ENCODE data around the gene ERBB4.

The ERBB4 gene

GRCh38 chr2:212392043-212392442 lies 146.6 kb downstream of the ERBB4 start:
- Histone ChIP-seq H3K14ac (ENCODE audit: low read length) (no peak overlapping the region), H3K4me3 (ENCODE audit: low read length in 2 of 2) (no peak overlapping the region), H3K36me3 (replicated peaks in 1 of 2; ENCODE audit: control insufficient read depth in 2 of 2, insufficient read depth in 2 of 2, low read length in 2 of 2) (no peaks in the 10 kb centered on the region), H2AK5ac (ENCODE audit: low read depth, low read length) (no peak overlapping the region), H3K4ac (ENCODE audit: low read length) (no peak overlapping the region), H2BK15ac (ENCODE audit: low read length) (no peak overlapping the region), H2BK5ac (ENCODE audit: low read length) (no peak overlapping the region), H2AFZ (ENCODE audit: low read length) (no peak overlapping the region), H4K8ac (ENCODE audit: low read depth, low read length) (no peak overlapping the region), H3K18ac (ENCODE audit: low read length) (no peak overlapping the region), H2BK12ac (ENCODE audit: low read length) (no peak overlapping the region), H3K23ac (ENCODE audit: low read depth, low read length, poor library complexity) (no peak overlapping the region), H3K9me3 (replicated peaks in 1 of 2; ENCODE audit: control insufficient read depth in 2 of 2, insufficient read depth in 1 of 2, low read depth in 1 of 2, low read length in 2 of 2) (no peaks in the 10 kb centered on the region), H3K27me3 (ENCODE audit: control insufficient read depth in 3 of 3, insufficient read depth in 3 of 3, low read depth in 1 of 3, low read length in 3 of 3) (no peaks in the 10 kb centered on the region), H3K4me1 (ENCODE audit: control insufficient read depth in 2 of 2, insufficient read depth in 1 of 2, low read depth in 1 of 2, low read length in 2 of 2) (no peaks in the 10 kb centered on the region), H3K4me2 (ENCODE audit: insufficient read depth, low read length, poor library complexity, severe bottlenecking) (no peak overlapping the region), H4K91ac (ENCODE audit: low read depth, low read length, poor library complexity) (no peak overlapping the region), H3K9ac (ENCODE audit: low read depth, low read length, poor library complexity) (no peak overlapping the region), H3K79me1 (ENCODE audit: low read depth, low read length) (no peaks in the 10 kb centered on the region), H3K27ac (replicated peaks; ENCODE audit: low read length) (no peak overlapping the region), H2BK120ac (ENCODE audit: low read depth, low read length) (no peak overlapping the region)
- no CpG with 5 or more reads among the region's 2 CpGs for WGBS, 2 donors (ENCODE audit: extremely low coverage in 2 of 2, insufficient read length in 2 of 2, insufficient replicate concordance in 1 of 2)
- no peak for DNase-seq (ENCODE audit: low spot score)

GRCh38 chr2:212387146-212387545 lies 151.5 kb downstream of the ERBB4 start:
- H3K36me3 ChIP-seq (replicated peaks in 1 of 2; ENCODE audit: control insufficient read depth in 2 of 2, insufficient read depth in 2 of 2, low read length in 2 of 2), result no peaks in the 10 kb centered on the region
- peaks cover 0 to 14% of the 10 kb centered on the region in 2 donors for H3K4me1 ChIP-seq (ENCODE audit: control insufficient read depth in 2 of 2, insufficient read depth in 1 of 2, low read depth in 1 of 2, low read length in 2 of 2)
- H2AFZ ChIP-seq (ENCODE audit: low read length), result no peak overlapping the region
- H4K91ac ChIP-seq (ENCODE audit: low read depth, low read length, poor library complexity), result no peak overlapping the region
- no peak overlapping the region for H3K27ac ChIP-seq (replicated peaks; ENCODE audit: low read length)
- no peak overlapping the region for H3K14ac ChIP-seq (ENCODE audit: low read length)
- no peaks in the 10 kb centered on the region for H3K9me3 ChIP-seq (replicated peaks in 1 of 2; ENCODE audit: control insufficient read depth in 2 of 2, insufficient read depth in 1 of 2, low read depth in 1 of 2, low read length in 2 of 2)
- no peak overlapping the region for H2BK15ac ChIP-seq (ENCODE audit: low read length)
- no peak overlapping the region for H2BK12ac ChIP-seq (ENCODE audit: low read length)
- H2BK5ac ChIP-seq (ENCODE audit: low read length), result no peak overlapping the region
- no peak overlapping the region for H2BK120ac ChIP-seq (ENCODE audit: low read depth, low read length)
- no peaks in the 10 kb centered on the region for H3K79me1 ChIP-seq (ENCODE audit: low read depth, low read length)
- no peak overlapping the region for H3K18ac ChIP-seq (ENCODE audit: low read length)
- no peak overlapping the region for H3K23ac ChIP-seq (ENCODE audit: low read depth, low read length, poor library complexity)
- H3K4me2 ChIP-seq (ENCODE audit: insufficient read depth, low read length, poor library complexity, severe bottlenecking), result no peak overlapping the region
- H4K8ac ChIP-seq (ENCODE audit: low read depth, low read length), result no peak overlapping the region
- no peak overlapping the region for H2AK5ac ChIP-seq (ENCODE audit: low read depth, low read length)
- no peak overlapping the region for H3K9ac ChIP-seq (ENCODE audit: low read depth, low read length, poor library complexity)
- H3K4ac ChIP-seq (ENCODE audit: low read length), result no peak overlapping the region
- whole genome bisulfite sequencing, 2 donors (ENCODE audit: extremely low coverage in 2 of 2, insufficient read length in 2 of 2, insufficient replicate concordance in 1 of 2), result no CpG with 5 or more reads among the region's 4 CpGs
- no peak overlapping the region for H3K4me3 ChIP-seq (ENCODE audit: low read length in 2 of 2)
- no peaks in the 10 kb centered on the region for H3K27me3 ChIP-seq (ENCODE audit: control insufficient read depth in 3 of 3, insufficient read depth in 3 of 3, low read depth in 1 of 3, low read length in 3 of 3)
- no peak for DNase-seq (ENCODE audit: low spot score)

- H4K8ac ChIP-seq (ENCODE audit: low read depth, low read length), result no peak overlapping the region
- H3K27me3 ChIP-seq (ENCODE audit: control insufficient read depth in 3 of 3, insufficient read depth in 3 of 3, low read depth in 1 of 3, low read length in 3 of 3), result no peaks in the 10 kb centered on the region
- H3K4me1 ChIP-seq (ENCODE audit: control insufficient read depth in 2 of 2, insufficient read depth in 1 of 2, low read depth in 1 of 2, low read length in 2 of 2), result peaks cover 0 to 14% of the 10 kb centered on the region in 2 donors
- H4K91ac ChIP-seq (ENCODE audit: low read depth, low read length, poor library complexity), result no peak overlapping the region
- no peak overlapping the region for H2BK5ac ChIP-seq (ENCODE audit: low read length)
- no peaks in the 10 kb centered on the region for H3K36me3 ChIP-seq (replicated peaks in 1 of 2; ENCODE audit: control insufficient read depth in 2 of 2, insufficient read depth in 2 of 2, low read length in 2 of 2)
- no peak overlapping the region for H3K4me3 ChIP-seq (ENCODE audit: low read length in 2 of 2)
- no peaks in the 10 kb centered on the region for H3K79me1 ChIP-seq (ENCODE audit: low read depth, low read length)
- no peak overlapping the region for H3K23ac ChIP-seq (ENCODE audit: low read depth, low read length, poor library complexity)
- H2AFZ ChIP-seq (ENCODE audit: low read length), result no peak overlapping the region
- no peaks in the 10 kb centered on the region for H3K9me3 ChIP-seq (replicated peaks in 1 of 2; ENCODE audit: control insufficient read depth in 2 of 2, insufficient read depth in 1 of 2, low read depth in 1 of 2, low read length in 2 of 2)
- no peak overlapping the region for H3K4ac ChIP-seq (ENCODE audit: low read length)
- no peak overlapping the region for H2BK12ac ChIP-seq (ENCODE audit: low read length)
- H2AK5ac ChIP-seq (ENCODE audit: low read depth, low read length), result no peak overlapping the region
- H3K27ac ChIP-seq (replicated peaks; ENCODE audit: low read length), result no peak overlapping the region
- DNase-seq (ENCODE audit: low spot score), result no peak
- no CpG with 5 or more reads among the region's 2 CpGs for WGBS, 2 donors (ENCODE audit: extremely low coverage in 2 of 2, insufficient read length in 2 of 2, insufficient replicate concordance in 1 of 2)
- no peak overlapping the region for H3K14ac ChIP-seq (ENCODE audit: low read length)
- no peak overlapping the region for H3K18ac ChIP-seq (ENCODE audit: low read length)
- no peak overlapping the region for H3K4me2 ChIP-seq (ENCODE audit: insufficient read depth, low read length, poor library complexity, severe bottlenecking)
- H2BK15ac ChIP-seq (ENCODE audit: low read length), result no peak overlapping the region
- no peak overlapping the region for H3K9ac ChIP-seq (ENCODE audit: low read depth, low read length, poor library complexity)
- no peak overlapping the region for H2BK120ac ChIP-seq (ENCODE audit: low read depth, low read length)
Observed at GRCh38 chr2:212385241-212385640, 153.4 kb downstream of the ERBB4 start.

GRCh38 chr2:212384027-212384426 lies 154.6 kb downstream of the ERBB4 start:
- Histone ChIP-seq H3K9ac (ENCODE audit: low read depth, low read length, poor library complexity) (no peak overlapping the region), H3K9me3 (replicated peaks in 1 of 2; ENCODE audit: control insufficient read depth in 2 of 2, insufficient read depth in 1 of 2, low read depth in 1 of 2, low read length in 2 of 2) (no peaks in the 10 kb centered on the region), H3K4ac (ENCODE audit: low read length) (no peak overlapping the region), H2BK5ac (ENCODE audit: low read length) (no peak overlapping the region), H3K79me1 (ENCODE audit: low read depth, low read length) (no peaks in the 10 kb centered on the region), H4K91ac (ENCODE audit: low read depth, low read length, poor library complexity) (no peak overlapping the region), H4K8ac (ENCODE audit: low read depth, low read length) (no peak overlapping the region), H2BK120ac (ENCODE audit: low read depth, low read length) (no peak overlapping the region), H2BK15ac (ENCODE audit: low read length) (no peak overlapping the region), H3K36me3 (replicated peaks in 1 of 2; ENCODE audit: control insufficient read depth in 2 of 2, insufficient read depth in 2 of 2, low read length in 2 of 2) (no peaks in the 10 kb centered on the region), H3K4me1 (ENCODE audit: control insufficient read depth in 2 of 2, insufficient read depth in 1 of 2, low read depth in 1 of 2, low read length in 2 of 2) (peaks cover 0 to 14% of the 10 kb centered on the region in 2 donors), H3K14ac (ENCODE audit: low read length) (no peak overlapping the region), H3K27ac (replicated peaks; ENCODE audit: low read length) (no peak overlapping the region), H3K18ac (ENCODE audit: low read length) (no peak overlapping the region), H3K23ac (ENCODE audit: low read depth, low read length, poor library complexity) (no peak overlapping the region), H2AK5ac (ENCODE audit: low read depth, low read length) (no peak overlapping the region), H2BK12ac (ENCODE audit: low read length) (no peak overlapping the region), H3K27me3 (ENCODE audit: control insufficient read depth in 3 of 3, insufficient read depth in 3 of 3, low read depth in 1 of 3, low read length in 3 of 3) (no peaks in the 10 kb centered on the region), H3K4me2 (ENCODE audit: insufficient read depth, low read length, poor library complexity, severe bottlenecking) (no peak overlapping the region), H3K4me3 (ENCODE audit: low read length in 2 of 2) (no peak overlapping the region), H2AFZ (ENCODE audit: low read length) (no peak overlapping the region)
- WGBS, 2 donors (ENCODE audit: extremely low coverage in 2 of 2, insufficient read length in 2 of 2, insufficient replicate concordance in 1 of 2), result no CpG with 5 or more reads among the region's 2 CpGs
- no peak for DNase-seq (ENCODE audit: low spot score)

All from neuronal stem cell (in vitro differentiated cells).